ENCODE measurements around the gene ZC3H7A. TPM values are rescaled to one million over a fixed set of nuclear protein-coding genes. Genes with fewer than 3 reads are reported as not detected.

Gene ZC3H7A
- total RNA-seq, 1 donor from 2014 or later, result 36.0 TPM

Small RNA genes lying within 50 kb of the gene (small RNA-seq; reads per million reads assigned to genes)
- not detected for gene RF00017

Other genes with a start within 250 kb of the ZC3H7A start
- 13.7 TPM for gene LITAF, start 210.3 kb downstream of the ZC3H7A start, total RNA-seq
- 143 TPM for gene SNN, start 128.8 kb downstream of the ZC3H7A start, total RNA-seq
- 12.3 TPM for gene TXNDC11, start 54.4 kb downstream of the ZC3H7A start, total RNA-seq
- gene RSL1D1, start 54.3 kb upstream of the ZC3H7A start, total RNA-seq, result 100 TPM
- gene GSPT1, start 118.7 kb upstream of the ZC3H7A start, total RNA-seq, result 75.2 TPM
- gene NPIPB2, start 144.8 kb upstream of the ZC3H7A start, total RNA-seq, result 0.78 TPM
- not detected for gene TNFRSF17, start 168.0 kb upstream of the ZC3H7A start, total RNA-seq
- 13.6 TPM for gene SNX29, start 179.5 kb upstream of the ZC3H7A start, total RNA-seq